GM19193 (cell line): ENCODE data around the gene PEX5L.

ENCODE experiments used
- POLR2A ChIP-seq: IDR thresholded peaks from 4 replicates; pipeline ENCODE4 v1.6.1; 2011; ENCODE audit not compliant: insufficient read depth, insufficient read length; ENCODE audit errors: extremely low read depth

PEX5L gene

GRCh38 chr3:179949412-179949811 is 87.3 kb downstream of the PEX5L start:
- TF ChIP-seq POLR2A: no peak

- no peak for TF ChIP-seq POLR2A
Observed at GRCh38 chr3:179948740-179949139, 88.0 kb downstream of the PEX5L start.

GRCh38 chr3:179945569-179945968 is 91.2 kb downstream of the PEX5L start:
- TF ChIP-seq POLR2A: no peak

GRCh38 chr3:179943117-179943880 is 93.4 kb downstream of the PEX5L start:
- no peak for TF ChIP-seq POLR2A

- no peak for TF ChIP-seq POLR2A
Observed at GRCh38 chr3:179942553-179943075, 94.1 kb downstream of the PEX5L start.

GRCh38 chr3:179935710-179936109 is 101.0 kb downstream of the PEX5L start:
- no peak for TF ChIP-seq POLR2A

- TF ChIP-seq POLR2A: no peak
Observed at GRCh38 chr3:179933914-179934313, 102.8 kb downstream of the PEX5L start.

GRCh38 chr3:179933080-179933479 is 103.7 kb downstream of the PEX5L start:
- TF ChIP-seq POLR2A: no peak

- TF ChIP-seq POLR2A: no peak
Observed at GRCh38 chr3:179932674-179933073, 104.1 kb downstream of the PEX5L start.

GRCh38 chr3:179929091-179929529 is 107.6 kb downstream of the PEX5L start:
- no peak for TF ChIP-seq POLR2A

- no peak for TF ChIP-seq POLR2A
Observed at GRCh38 chr3:179927191-179927590, 109.5 kb downstream of the PEX5L start.

GRCh38 chr3:179921951-179922350 is 114.8 kb downstream of the PEX5L start:
- TF ChIP-seq POLR2A: no peak

- TF ChIP-seq POLR2A: no peak
Observed at GRCh38 chr3:179921500-179921899, 115.2 kb downstream of the PEX5L start.

- TF ChIP-seq POLR2A: no peak
Observed at GRCh38 chr3:179907784-179908482, 128.8 kb downstream of the PEX5L start.

- no peak for TF ChIP-seq POLR2A
Observed at GRCh38 chr3:179902061-179902460, 134.7 kb downstream of the PEX5L start.

- TF ChIP-seq POLR2A: no peak
Observed at GRCh38 chr3:179898024-179898423, 138.7 kb downstream of the PEX5L start.
